Osteoblast (primary cell): Measurements from ENCODE around the gene RUNDC1. TPM values are rescaled to one million over a fixed set of nuclear protein-coding genes. Genes with fewer than 3 reads are reported as not detected.

Experiments
- DNase-seq: peaks from one replicate; pipeline ENCODE4 v3.0.0; 2011; ENCODE audit warnings: low spot score, mixed read lengths; ENCODE audit not compliant: insufficient read length; ENCODE audit errors: missing footprints
- H2AFZ ChIP-seq: 2 replicates; pipeline ENCODE4 v1.6.0; 2011; ENCODE audit warnings: mild to moderate bottlenecking, low read length
- H3K27ac ChIP-seq: 2 replicates; pipeline ENCODE4 v1.5.1; 2011; ENCODE audit warnings: mild to moderate bottlenecking, low read depth, low read length, moderate library complexity
- H3K27me3 ChIP-seq: 2 replicates; pipeline ENCODE4 v1.6.0; 2012; ENCODE audit warnings: mild to moderate bottlenecking, control low read depth, inconsistent platforms, low read length, moderate library complexity; ENCODE audit not compliant: insufficient read depth
- H3K36me3 ChIP-seq: 2 replicates; pipeline ENCODE4 v1.5.1; 2011; ENCODE audit warnings: mild to moderate bottlenecking, low read length, control low read depth, moderate library complexity; ENCODE audit not compliant: insufficient read depth
- H3K4me1 ChIP-seq: 2 replicates; pipeline ENCODE4 v1.5.1; 2011; ENCODE audit warnings: mild to moderate bottlenecking, low read length, control low read depth, moderate library complexity; ENCODE audit not compliant: insufficient read depth
- H3K4me2 ChIP-seq: 2 replicates; pipeline ENCODE4 v1.6.0; 2011; ENCODE audit warnings: mild to moderate bottlenecking, low read length; ENCODE audit not compliant: insufficient read depth
- H3K4me3 ChIP-seq: fragments of 200-600 bp; sonication (generic); 3 replicates; pipeline ENCODE4 v1.5.1; 2012; ENCODE audit warnings: mild to moderate bottlenecking, low read length, inconsistent platforms; ENCODE audit not compliant: insufficient read depth
- H3K79me2 ChIP-seq: 2 replicates; pipeline ENCODE4 v1.6.0; 2012; ENCODE audit warnings: mild to moderate bottlenecking, low read length, control low read depth, inconsistent platforms; ENCODE audit not compliant: insufficient read depth
- H3K9me3 ChIP-seq: 2 replicates; pipeline ENCODE4 v1.5.1; 2011; ENCODE audit warnings: low read depth, low read length, control low read depth
- H4K20me1 ChIP-seq: 2 replicates; pipeline ENCODE4 v1.6.0; 2012; ENCODE audit warnings: mild to moderate bottlenecking, low read length, control low read depth; ENCODE audit not compliant: insufficient read depth
- total RNA-seq: library from RNA; depleted of rRNA; stranded (reverse); fragments of >200 nt; gene quantifications from 2 replicates; pipeline ENCODE4 v1.2.3, GENCODE V29; 2012
- TF ChIP-seq, protein P1 (sequence below): IDR thresholded peaks from 2 replicates; pipeline ENCODE4 v1.5.1; 2011; ENCODE audit warnings: mild to moderate bottlenecking, low read depth, low read length, moderate library complexity; ENCODE audit errors: extremely low read depth

Gene RUNDC1
- total RNA-seq, 1 donor: 10.1 TPM

DNA sequence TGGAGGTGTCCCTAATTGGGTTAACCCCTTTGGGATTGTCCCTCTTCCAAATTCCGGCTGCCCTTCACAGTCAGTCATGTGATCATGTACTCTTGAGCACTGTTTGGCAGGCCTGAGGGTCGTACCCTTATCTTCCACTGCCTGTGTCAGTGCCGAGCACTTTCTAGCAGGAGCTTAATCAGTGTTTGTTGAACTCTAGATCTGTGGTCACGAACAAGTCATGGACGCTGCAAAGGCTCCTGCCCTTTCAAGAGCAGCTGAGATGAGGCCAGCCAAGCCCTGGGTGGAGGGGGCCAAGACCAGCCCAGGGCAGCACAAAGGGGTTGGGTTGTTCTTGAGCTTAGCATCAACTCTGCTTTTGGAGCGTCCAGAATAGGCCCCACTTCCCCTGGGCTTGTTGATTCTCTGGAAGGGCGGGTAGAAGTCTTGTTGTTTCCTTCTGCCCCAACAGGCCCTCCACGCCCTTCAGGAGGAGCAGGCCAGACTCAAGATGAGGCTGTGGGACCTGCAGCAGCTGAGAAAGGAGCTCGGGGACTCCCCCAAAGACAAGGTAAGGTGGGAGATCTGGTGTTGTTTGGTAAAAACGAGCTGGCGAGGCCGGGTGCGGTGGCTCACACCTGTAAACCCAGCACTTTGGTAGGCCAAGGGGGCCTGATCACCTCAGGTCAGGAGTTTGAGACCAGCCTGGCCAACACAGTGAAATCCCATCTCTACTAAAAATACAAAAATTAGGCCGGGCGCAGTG lies 31.5 kb downstream of the RUNDC1 start:
- Histone ChIP-seq H3K27ac (no peak overlapping the region), H3K36me3 (peaks cover 26% of the 10 kb centered on the region), H3K9me3 (no peaks in the 10 kb centered on the region), H3K4me1 (peaks cover 3% of the 10 kb centered on the region), H4K20me1 (peaks cover 5% of the 10 kb centered on the region), H3K27me3 (no peaks in the 10 kb centered on the region), H3K4me2 (no peak overlapping the region), H3K79me2 (peaks cover 20% of the 10 kb centered on the region), H3K4me3 (no peak overlapping the region), H2AFZ (no peak overlapping the region)
- peak; percentile 31 for DNase-seq
- TF ChIP-seq, protein P1, sequence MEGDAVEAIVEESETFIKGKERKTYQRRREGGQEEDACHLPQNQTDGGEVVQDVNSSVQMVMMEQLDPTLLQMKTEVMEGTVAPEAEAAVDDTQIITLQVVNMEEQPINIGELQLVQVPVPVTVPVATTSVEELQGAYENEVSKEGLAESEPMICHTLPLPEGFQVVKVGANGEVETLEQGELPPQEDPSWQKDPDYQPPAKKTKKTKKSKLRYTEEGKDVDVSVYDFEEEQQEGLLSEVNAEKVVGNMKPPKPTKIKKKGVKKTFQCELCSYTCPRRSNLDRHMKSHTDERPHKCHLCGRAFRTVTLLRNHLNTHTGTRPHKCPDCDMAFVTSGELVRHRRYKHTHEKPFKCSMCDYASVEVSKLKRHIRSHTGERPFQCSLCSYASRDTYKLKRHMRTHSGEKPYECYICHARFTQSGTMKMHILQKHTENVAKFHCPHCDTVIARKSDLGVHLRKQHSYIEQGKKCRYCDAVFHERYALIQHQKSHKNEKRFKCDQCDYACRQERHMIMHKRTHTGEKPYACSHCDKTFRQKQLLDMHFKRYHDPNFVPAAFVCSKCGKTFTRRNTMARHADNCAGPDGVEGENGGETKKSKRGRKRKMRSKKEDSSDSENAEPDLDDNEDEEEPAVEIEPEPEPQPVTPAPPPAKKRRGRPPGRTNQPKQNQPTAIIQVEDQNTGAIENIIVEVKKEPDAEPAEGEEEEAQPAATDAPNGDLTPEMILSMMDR: no peak

DNA sequence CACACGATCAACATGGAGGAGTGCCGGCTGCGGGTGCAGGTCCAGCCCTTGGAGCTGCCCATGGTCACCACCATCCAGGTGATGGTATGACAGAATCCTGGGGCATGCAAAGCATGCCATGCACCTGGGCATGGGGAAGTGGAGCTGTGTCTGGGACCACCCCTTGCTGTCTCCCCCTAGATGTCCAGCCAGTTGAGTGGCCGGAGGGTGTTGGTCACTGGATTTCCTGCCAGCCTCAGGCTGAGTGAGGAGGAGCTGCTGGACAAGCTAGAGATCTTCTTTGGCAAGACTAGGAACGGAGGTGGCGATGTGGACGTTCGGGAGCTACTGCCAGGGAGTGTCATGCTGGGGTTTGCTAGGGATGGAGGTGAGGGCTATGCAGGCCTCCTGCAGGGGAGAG lies 32.9 kb downstream of the RUNDC1 start:
- no peak overlapping the region for H3K4me3 ChIP-seq
- H3K79me2 ChIP-seq: peaks cover 26% of the 10 kb centered on the region
- TF ChIP-seq, protein P1: no peak
- no peak overlapping the region for H3K4me2 ChIP-seq
- peaks cover 10% of the 10 kb centered on the region for H4K20me1 ChIP-seq
- peaks cover 3% of the 10 kb centered on the region for H3K4me1 ChIP-seq
- no peaks in the 10 kb centered on the region for H3K27me3 ChIP-seq
- no peak for DNase-seq
- H3K36me3 ChIP-seq: peaks cover 35% of the 10 kb centered on the region
- no peak overlapping the region for H2AFZ ChIP-seq
- no peak overlapping the region for H3K27ac ChIP-seq
- no peaks in the 10 kb centered on the region for H3K9me3 ChIP-seq

DNA sequence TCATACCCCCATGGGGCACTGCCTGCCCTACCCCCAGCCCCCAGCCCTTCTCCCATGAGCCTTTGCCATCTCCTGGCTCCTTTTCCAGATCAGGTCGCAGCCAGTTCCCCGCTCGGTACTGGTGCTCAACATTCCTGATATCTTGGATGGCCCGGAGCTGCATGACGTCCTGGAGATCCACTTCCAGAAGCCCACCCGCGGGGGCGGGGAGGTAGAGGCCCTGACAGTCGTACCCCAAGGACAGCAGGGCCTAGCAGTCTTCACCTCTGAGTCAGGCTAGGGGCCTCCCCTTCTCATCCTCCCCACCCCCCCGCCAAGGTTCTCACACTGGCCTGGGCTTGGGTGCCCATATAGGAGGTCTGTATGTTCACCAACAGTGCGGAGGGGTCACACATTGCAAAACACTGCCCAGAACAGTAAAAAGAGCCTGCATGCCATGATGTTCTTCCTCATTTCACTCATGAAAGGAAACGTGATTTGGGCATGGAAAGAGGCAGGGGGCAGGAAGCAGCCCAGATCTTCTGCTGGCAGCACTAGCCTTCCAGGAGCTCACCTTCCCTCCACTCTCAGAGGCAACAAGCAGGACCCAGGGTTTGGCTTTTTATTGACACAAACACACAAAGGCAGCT lies 33.8 kb downstream of the RUNDC1 start:
- H3K27ac ChIP-seq: no peak overlapping the region
- H3K4me1 ChIP-seq: peaks cover 8% of the 10 kb centered on the region
- H4K20me1 ChIP-seq: peaks cover 18% of the 10 kb centered on the region
- H3K36me3 ChIP-seq: peaks cover 42% of the 10 kb centered on the region
- no peaks in the 10 kb centered on the region for H3K9me3 ChIP-seq
- no peak overlapping the region for H2AFZ ChIP-seq
- H3K4me2 ChIP-seq: no peak overlapping the region
- TF ChIP-seq, protein P1: no peak
- H3K27me3 ChIP-seq: no peaks in the 10 kb centered on the region
- peaks cover 34% of the 10 kb centered on the region for H3K79me2 ChIP-seq
- no peak overlapping the region for H3K4me3 ChIP-seq
- peak; percentile 25 for DNase-seq
